ENCODE measurements around the gene TIAM1. TPM values are rescaled to one million over a fixed set of nuclear protein-coding genes. Genes with fewer than 3 reads are reported as not detected.

TIAM1 gene
- total RNA-seq, 1 experiment from 2014 or later = 15.2 TPM

DNA sequence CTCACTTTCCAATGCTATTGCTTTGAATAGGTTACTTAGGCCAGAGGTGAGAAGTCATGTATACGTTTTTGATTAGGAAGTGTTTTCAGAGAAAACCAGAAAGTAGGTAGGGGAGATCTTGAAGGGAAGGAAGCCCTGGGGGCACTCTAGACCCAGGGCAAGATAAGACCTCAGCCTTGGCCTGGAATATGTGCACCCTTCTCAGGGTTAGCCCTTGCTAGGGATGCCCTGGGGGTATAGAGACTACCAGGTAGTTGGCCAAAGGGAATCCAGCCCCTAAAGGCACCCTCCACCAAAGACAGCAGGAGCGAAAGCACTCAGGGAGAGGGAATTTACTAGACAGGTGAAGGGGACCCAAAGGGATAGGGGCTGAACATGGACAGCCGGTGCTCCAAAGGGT lies 7.0 kb downstream of the TIAM1 start:
- Mint-ChIP-seq H3K27ac (ENCODE audit: unreplicated experiment) (no peak overlapping the region), H3K4me3 (ENCODE audit: low read depth, unreplicated experiment) (no peak overlapping the region), H3K27me3 (ENCODE audit: unreplicated experiment) (no peaks in the 10 kb centered on the region), H3K36me3 (ENCODE audit: insufficient read depth, unreplicated experiment) (no peaks in the 10 kb centered on the region), H3K9me3 (ENCODE audit: low read depth, unreplicated experiment) (no peaks in the 10 kb centered on the region), H3K4me1 (ENCODE audit: low read depth, unreplicated experiment) (peaks cover 18% of the 10 kb centered on the region)
- no TSS peak for BruUV-seq (replicated peaks)
- DNase-seq = no peak
- no peak for TF ChIP-seq CTCF (IDR thresholded peaks at IDR 0.05; ENCODE audit: unreplicated experiment)
- intact Hi-C loops (cut with micrococcal nuclease; ENCODE audit: unreplicated experiment) = no loop called here
- CTCF ChIA-PET = no interaction called here

DNA sequence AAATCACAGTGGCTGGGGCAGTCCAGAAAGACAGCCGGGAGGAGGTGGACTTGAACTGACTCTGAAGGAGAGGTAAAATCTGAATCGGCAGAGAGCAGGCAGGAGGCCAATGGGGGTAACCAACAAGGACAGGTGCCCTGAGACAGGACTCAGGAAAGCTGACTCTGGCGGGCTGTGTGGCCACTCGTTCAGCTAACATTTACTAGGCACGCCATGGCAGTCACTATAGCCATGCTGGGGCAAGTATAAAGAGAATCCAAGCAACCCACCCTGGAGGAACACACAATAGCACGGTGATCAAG lies 7.4 kb downstream of the TIAM1 start:
- H3K4me3 Mint-ChIP-seq (ENCODE audit: low read depth, unreplicated experiment) = no peak overlapping the region
- H3K27ac Mint-ChIP-seq (ENCODE audit: unreplicated experiment) = no peak overlapping the region
- DNase-seq = no peak
- BruUV-seq (replicated peaks) = no TSS peak
- intact Hi-C loops (cut with micrococcal nuclease; ENCODE audit: unreplicated experiment) = no loop called here
- H3K36me3 Mint-ChIP-seq (ENCODE audit: insufficient read depth, unreplicated experiment) = no peaks in the 10 kb centered on the region
- CTCF ChIA-PET = no interaction called here
- TF ChIP-seq CTCF (IDR thresholded peaks at IDR 0.05; ENCODE audit: unreplicated experiment) = no peak
- no peaks in the 10 kb centered on the region for H3K9me3 Mint-ChIP-seq (ENCODE audit: low read depth, unreplicated experiment)
- H3K27me3 Mint-ChIP-seq (ENCODE audit: unreplicated experiment) = no peaks in the 10 kb centered on the region
- H3K4me1 Mint-ChIP-seq (ENCODE audit: low read depth, unreplicated experiment) = peaks cover 16% of the 10 kb centered on the region

DNA sequence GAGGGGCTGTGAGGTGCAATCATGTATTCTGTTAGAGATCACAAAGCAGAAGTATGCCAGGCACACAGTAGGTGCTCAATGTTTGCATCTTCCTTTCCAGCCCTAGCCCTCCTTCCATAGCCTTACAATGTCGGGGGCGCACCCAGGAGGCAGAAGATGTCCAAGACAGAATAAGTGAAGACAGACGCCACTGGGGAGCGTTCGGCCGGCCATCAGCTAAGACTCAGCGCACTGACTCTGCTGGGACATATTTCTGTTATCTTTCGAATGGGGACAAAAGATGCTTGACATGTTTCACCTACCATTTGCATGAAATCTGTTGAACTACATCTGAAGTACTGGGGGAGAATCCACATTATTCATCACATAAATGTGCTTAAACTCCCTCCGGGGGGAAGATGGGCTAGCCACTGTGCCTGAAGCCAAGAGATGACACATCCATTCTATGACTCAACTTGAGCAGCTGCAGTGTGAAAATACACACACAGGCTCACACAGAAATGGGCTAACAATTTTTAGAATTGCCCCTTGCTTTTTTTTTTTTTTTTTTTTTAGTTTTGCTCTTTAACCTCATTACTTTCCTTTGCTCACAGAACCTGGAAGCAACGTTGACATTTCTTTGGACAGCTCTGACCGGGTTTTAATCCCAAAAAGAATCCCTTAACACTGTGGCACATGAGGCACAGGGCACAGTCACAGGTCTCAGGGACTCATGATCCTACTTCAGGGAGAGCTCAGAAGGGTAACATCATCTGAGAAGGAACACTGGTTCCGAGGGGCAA lies 7.9 kb downstream of the TIAM1 start:
- no peak for DNase-seq
- no peak for TF ChIP-seq CTCF (IDR thresholded peaks at IDR 0.05; ENCODE audit: unreplicated experiment)
- Mint-ChIP-seq H3K9me3 (ENCODE audit: low read depth, unreplicated experiment) (no peaks in the 10 kb centered on the region), H3K4me1 (ENCODE audit: low read depth, unreplicated experiment) (peaks cover 16% of the 10 kb centered on the region), H3K27me3 (ENCODE audit: unreplicated experiment) (no peaks in the 10 kb centered on the region), H3K27ac (ENCODE audit: unreplicated experiment) (no peak overlapping the region), H3K4me3 (ENCODE audit: low read depth, unreplicated experiment) (no peak overlapping the region), H3K36me3 (ENCODE audit: insufficient read depth, unreplicated experiment) (no peaks in the 10 kb centered on the region)
- CTCF ChIA-PET = no interaction called here
- intact Hi-C loops (cut with micrococcal nuclease; ENCODE audit: unreplicated experiment) = no loop called here
- no TSS peak for BruUV-seq (replicated peaks)

- Mint-ChIP-seq H3K4me3 (ENCODE audit: low read depth, unreplicated experiment) (no peak overlapping the region), H3K27ac (ENCODE audit: unreplicated experiment) (no peak overlapping the region), H3K27me3 (ENCODE audit: unreplicated experiment) (no peaks in the 10 kb centered on the region), H3K36me3 (ENCODE audit: insufficient read depth, unreplicated experiment) (no peaks in the 10 kb centered on the region), H3K4me1 (ENCODE audit: low read depth, unreplicated experiment) (peaks cover 16% of the 10 kb centered on the region), H3K9me3 (ENCODE audit: low read depth, unreplicated experiment) (no peaks in the 10 kb centered on the region)
- DNase-seq = no peak
- CTCF ChIA-PET = no interaction called here
- no peak for TF ChIP-seq CTCF (IDR thresholded peaks at IDR 0.05; ENCODE audit: unreplicated experiment)
- no TSS peak for BruUV-seq (replicated peaks)
- intact Hi-C loops (cut with micrococcal nuclease; ENCODE audit: unreplicated experiment) = no loop called here
Observed at GRCh38 chr21:31334648-31335121, 9.4 kb downstream of the TIAM1 start.
